LNCAP (cell line): Measurements from ENCODE around the gene C4BPB.

Experiments
- CTCF ChIP-seq: fragments of 450-650 bp; IDR thresholded peaks from 2 replicates; pipeline ENCODE4 v1.5.1; 2017; ENCODE audit warnings: mild to moderate bottlenecking

C4BPB gene

GRCh38 chr1:207056673-207057072 is 32.0 kb upstream of the C4BPB start:
- no peak for TF ChIP-seq CTCF

GRCh38 chr1:207058252-207058651 is 30.4 kb upstream of the C4BPB start:
- TF ChIP-seq CTCF = no peak

GRCh38 chr1:207058878-207059867 is 29.5 kb upstream of the C4BPB start:
- no peak for TF ChIP-seq CTCF

GRCh38 chr1:207059881-207060280 is 28.8 kb upstream of the C4BPB start:
- TF ChIP-seq CTCF = no peak

- TF ChIP-seq CTCF = no peak
Measured at GRCh38 chr1:207060596-207060995, 28.1 kb upstream of the C4BPB start.

- no peak for TF ChIP-seq CTCF
Measured at GRCh38 chr1:207062058-207062457, 26.6 kb upstream of the C4BPB start.

GRCh38 chr1:207063014-207063413 is 25.6 kb upstream of the C4BPB start:
- TF ChIP-seq CTCF = no peak
